NCI-H146 (cell line): ENCODE measurements around the gene SLC46A3.
A peak's percentile ranks its signal among the peaks of the same experiment; 100 is the strongest.
"Not testable (repeated sequence)": the region's sequence is repeated elsewhere in the genome, so short reads cannot be mapped to it uniquely, and the experiment has no call there.

Experiments used
- DNase-seq: peaks from one replicate; lab custom pipeline; 2025; lab: John Stamatoyannopoulos, UW

Gene SLC46A3

DNA sequence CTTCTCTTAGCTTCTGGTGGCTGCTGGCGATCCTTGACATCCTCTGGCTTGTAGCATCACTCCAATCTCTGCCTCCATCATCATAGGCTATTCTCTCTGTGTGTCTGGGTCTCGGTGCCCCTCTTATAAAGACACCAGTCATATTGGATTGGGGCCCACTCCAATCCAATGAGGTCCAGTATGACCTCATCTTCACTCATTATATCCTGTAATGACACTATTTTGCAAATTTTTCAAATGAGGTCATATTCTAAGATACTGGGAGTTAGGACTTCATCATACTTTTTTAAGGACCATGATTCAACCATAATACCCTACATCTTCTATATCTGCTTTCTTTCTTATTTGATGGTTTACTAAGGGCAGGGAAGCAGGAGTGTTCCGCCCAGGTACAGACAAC, 12.0 kb upstream of the SLC46A3 start:
- DNase-seq: no peak

DNA sequence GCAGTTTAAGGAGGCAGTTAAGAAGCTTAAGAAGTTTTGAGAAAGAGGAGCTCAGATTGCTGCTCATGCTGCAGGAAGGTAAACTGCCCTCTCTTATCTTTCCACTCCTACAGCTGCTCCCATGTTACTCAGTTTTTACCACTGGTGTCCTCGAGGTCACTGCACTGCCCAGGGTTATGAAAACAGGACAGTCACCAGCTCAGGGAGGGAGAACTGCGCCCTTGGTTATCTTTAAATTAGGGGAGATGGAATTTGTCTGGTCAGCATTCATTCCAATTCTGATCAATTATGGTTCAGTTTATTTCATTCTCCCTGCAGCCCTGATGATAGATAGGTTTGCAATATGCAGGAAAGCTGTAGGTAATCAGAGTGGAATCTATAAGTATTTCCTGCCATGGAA, 10.8 kb upstream of the SLC46A3 start:
- DNase-seq: no peak

DNA sequence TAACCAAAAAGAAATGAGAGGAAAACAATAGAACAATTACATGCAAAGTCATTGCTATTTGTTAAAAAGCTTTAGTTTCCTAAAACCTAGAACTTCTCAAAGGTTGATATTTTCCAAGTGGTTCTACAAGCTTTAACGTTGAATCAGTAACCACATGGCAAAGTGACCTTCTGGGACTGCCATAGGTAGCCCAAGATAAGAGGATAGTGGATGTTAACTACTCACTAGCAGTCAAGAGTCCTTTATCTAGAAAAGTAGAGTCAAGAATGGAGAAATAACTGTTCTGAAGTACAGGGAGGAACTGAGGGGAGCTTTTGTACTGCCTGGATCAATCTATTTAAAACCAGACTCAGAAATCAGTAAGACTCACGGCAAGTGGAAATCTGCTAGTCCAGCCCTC, 9.9 kb upstream of the SLC46A3 start:
- DNase-seq: no peak

DNA sequence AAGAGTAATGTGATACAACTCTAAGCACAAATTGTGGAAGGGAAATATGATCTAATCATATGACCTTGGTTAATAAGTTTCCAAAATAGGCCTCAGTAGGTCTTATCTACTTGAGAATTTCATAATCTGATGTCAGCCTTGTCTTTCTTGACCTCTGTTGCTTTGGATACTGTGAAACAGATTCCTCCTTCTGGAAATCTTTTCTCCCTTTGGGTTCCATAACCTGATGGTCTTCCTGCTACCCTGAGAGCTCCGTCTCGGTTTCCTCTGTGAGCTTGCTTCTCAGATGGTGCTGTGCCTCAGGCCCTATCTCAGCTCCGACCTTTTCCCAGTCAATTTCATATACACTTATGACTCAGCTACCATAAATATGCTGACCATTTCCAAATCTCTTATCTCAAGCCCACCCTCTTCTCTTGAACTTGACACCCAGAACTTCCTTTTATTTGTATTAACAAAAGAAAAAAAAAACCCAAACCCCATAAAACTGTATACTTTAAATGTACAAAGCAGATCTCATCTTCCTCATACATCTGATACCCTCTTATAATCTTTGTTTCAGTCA, 6.4 kb upstream of the SLC46A3 start:
- no peak for DNase-seq

DNA sequence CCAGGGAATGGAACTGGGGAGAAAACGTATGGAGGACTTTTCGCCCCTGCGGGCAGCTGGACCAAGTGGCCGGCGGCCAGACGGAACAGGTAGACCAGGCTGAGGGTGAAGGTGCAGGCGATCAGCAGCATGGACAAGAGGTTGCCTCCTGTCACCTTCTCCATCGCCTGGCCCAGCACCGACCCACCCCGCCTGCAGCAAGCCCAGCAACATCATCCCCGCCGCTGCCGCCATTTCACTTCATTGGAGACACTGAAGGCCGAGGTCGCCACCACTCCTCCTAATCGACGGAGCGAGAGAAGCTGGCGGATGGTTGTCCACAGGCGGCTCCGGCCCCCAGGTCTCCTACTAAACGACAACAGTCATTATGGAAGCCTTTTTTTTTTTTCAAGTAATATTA, 5.0 kb upstream of the SLC46A3 start:
- no peak for DNase-seq

DNA sequence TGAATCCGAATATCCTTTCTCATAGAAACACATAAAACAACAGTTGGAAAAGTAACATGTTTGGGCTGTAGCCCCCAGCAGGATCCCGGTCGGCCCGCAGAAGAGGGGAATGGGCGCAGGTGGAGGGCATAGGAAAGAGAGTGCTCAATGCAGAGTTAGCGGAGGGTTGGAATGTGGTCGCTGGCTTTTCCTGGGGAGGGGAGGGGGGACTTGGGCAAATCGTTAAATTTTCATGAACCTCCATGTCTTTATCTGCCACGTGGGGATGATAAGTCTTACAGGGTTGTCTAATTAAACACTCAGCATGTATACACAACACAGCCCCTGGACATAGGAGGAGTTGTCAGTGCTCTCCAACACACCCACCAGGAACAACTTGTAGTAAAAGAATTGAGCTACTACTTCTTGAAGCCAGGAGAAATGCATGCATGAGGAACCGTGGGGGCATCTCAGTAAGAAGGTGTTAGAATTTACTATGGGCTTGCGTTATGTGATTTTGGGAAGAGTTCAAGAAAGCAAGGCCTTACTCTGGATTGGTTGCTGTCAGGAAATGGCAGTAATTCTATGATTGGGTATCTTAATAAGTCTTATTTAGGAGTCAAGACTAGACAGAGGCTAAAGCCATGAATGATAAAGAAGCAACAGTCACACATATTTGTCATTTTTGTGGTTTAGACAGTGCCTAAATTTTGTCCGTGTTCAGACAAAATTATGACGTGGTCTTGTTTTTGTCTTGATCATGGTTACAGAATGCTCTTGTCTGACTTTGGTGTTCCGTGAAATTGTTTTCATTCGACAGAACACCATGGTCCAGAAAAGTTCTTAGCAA, 671 bp upstream of the SLC46A3 start:
- DNase-seq: no peak

DNA sequence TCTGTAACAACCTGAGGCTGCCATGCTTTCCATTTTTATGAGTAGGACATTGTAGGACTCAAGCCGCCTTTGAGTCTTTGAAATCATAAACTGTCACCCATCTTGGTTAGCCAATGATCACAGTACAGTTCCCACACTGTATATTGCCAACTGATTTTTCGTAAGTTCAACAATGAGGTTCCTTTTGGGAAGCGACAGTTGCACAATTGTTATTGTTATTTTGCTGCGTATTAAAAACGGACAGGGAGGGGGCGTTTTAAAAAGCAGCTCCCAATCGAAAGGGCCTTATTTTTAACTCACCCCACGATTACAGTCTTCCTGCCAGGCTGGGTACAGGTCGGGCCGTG, 601 bp downstream of the SLC46A3 start:
- no peak for DNase-seq

DNA sequence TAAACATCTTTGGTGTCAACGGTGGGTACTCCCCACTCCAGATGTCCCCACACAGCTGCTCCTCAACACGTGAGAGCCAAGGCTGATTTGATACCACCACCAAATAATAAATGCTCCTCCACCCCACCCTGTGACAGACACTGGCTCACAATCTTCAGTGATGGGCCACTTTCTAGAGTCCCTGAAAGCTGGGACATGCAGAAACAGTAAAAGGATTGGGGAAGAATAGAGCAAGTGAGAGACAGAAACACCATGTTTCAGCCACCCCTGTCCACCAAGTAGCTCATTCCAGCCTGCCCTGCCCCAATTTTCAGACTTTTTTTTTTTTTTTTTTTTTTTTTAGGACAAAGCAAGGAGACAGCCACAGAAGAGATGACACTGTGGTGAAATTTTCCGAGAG, 1.6 kb downstream of the SLC46A3 start:
- no peak for DNase-seq

DNA sequence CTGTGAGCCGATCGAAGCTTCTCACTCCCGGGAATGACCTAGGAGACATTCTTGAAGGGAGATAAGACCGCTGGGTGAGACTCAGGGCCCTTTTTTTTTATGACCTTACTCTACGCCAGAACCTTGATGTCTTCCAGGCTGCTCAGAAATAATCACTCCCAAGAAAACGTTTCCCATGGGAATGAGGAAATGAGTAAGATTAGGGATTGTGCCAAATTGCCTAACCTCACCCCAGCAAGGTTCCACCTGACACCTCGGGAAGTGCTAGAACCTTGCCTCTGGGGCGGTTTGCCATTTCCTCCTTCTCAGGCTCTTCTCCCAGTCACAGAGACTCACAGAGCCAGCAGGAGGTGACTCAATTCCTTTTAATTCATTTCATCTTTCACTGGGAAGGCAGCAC, 2.3 kb downstream of the SLC46A3 start:
- no peak for DNase-seq

DNA sequence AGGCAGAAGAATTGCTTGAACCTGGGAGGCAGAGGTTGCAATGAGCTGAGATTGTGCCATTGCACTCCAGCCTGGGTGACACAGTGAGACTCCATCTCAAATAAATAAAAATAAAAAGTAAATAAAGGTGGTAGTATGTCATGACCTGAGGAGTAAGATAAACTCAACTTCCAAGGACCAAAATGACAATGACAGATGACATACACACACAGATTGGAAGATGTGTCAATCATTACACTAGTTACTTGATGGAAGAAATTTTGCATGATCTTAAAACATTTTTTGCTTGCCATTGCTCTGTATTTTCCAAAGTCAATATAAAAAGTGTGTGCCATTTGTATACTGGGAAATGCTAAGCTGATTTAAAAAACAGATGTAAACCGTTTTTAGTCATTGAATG, 4.1 kb downstream of the SLC46A3 start:
- no peak for DNase-seq

DNA sequence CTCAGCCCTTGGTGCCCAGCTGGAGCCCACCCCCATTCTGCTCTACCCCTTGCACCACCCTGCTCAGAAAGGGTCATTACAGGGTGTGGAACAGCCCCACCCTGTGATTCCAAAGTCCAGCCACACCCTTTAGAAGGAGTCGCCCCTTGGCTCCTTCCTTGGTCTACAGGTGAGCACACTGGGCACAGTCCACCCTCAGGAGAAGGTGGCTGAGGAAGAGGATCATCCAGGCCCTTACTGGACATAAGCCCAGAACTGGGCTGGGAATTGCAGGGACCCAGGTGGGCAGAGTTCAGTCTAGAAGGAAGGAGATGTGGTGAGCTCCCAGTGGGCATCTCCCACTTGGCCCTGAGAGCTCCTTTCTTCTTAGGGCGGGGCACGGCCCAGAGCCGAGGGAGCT, 8.6 kb downstream of the SLC46A3 start:
- no peak for DNase-seq

DNA sequence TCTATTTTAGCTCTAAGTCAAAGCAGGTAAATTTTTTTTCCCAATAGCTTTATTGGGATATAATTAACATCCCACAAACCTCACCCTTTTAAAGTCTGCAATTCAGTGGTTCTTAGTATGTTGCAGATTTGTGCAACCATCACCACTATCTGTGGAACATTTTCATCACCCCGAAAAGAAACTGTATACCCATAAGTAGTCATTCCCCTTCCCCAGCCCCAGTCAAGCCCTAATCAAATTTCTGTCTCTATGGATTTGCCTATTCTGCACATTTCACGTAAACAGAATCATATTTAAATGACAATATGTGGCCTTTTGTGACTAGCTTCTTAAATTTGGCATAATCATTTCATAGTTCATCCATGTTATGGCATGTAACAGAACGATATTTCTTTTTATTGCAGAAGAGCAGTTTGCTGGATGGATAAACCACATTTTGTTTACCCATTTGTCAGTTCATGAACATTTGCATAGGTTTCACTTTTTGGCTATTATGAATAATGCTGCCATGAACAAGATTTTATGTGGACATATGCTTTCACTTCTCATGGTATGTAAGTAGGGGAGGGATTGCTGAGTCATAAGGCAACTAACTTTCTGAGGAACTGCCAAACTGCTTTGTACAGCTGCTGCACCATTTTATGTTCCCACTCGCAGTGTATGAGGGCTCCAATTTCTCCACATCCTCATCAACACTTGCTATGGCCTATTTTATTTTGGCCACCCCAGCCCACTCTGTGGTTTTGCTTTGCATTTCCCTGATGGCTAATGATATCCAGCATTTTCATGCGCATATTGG, 10.9 kb downstream of the SLC46A3 start:
- no peak for DNase-seq

DNA sequence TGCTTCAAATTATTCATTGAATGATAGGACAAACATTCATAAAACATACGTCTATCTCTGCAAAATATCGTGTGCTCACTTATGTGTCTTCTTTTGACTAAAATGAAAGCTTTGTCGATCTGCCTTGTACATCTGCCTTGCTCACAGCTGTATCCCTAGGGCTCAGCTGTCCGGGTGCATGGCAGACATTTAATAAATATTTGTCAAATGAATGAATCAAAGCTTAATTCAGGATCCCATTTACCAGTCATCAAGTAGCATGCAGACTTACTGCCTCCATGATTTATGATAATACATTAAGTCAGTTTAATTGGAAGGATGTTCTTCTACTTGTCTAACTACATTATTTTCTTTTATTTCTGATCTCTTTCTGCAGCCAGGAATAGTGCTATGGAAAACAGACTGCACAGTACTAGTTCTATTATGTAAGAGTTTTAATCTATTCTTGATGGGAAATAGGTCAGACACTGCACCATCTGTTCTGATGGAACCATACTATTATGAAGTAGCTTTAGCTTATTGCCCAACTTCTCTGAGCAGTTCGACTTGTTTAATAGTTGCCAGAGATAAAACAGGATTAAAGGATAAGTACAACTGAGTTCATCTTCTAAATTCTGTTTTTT, 13.2 kb downstream of the SLC46A3 start:
- no peak for DNase-seq

DNA sequence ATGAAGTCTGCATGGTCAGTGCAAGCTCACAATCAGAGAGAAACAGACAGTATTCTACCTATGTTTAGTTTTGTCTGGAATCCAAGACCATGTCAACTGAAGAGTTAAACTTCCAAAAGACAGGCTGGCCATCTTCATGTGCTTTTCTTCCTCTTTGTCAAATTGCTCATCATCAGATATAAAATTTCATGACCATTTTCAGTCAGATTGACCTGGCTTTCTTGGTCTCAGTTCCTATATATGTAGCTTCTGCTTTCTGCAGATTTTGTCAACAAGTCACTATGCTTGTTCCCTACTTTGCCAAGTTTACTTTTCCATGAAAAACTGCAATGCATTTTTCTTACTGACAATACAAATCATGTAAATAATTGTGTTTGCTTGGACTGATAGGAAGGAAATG, 13.9 kb downstream of the SLC46A3 start:
- no peak for DNase-seq

DNA sequence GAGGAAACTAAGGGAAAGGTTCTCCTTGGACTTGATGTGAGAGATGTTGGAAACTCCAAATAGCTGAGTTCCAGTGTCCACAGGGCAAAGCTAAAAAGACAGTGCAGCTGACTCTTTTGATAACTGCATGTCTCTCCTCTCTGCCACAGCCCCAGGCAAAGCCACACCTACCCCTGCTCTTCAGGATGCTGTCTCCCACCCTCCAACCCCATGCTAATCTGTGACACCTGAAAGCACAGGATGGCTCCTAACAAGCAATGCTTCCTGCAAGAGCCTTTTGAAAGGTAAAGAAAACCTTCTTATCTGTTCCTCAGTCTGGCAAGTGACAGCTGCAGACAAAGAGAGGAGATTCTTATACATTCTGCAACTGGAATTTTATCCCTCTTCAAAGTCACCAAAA, 14.5 kb downstream of the SLC46A3 start:
- DNase-seq: no peak

DNA sequence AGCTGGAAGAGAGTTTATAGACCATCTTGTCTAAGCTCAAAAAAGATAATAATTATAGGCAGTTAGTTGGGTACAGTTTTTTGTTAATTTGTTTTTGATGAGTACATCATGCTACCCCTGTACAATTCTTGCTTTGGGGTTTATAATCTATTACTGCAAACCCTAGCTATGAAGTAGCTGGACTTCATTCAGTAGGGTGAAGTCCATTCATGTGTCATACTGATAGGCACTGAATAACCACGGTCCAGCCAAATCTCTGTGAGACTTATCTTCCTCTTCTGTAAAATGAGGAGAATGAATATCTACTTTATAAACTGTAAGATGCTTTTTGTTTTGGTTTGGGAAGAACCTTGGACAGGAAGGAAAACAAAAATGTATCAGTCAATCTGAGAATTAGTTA, 19.5 kb downstream of the SLC46A3 start:
- no peak for DNase-seq

DNA sequence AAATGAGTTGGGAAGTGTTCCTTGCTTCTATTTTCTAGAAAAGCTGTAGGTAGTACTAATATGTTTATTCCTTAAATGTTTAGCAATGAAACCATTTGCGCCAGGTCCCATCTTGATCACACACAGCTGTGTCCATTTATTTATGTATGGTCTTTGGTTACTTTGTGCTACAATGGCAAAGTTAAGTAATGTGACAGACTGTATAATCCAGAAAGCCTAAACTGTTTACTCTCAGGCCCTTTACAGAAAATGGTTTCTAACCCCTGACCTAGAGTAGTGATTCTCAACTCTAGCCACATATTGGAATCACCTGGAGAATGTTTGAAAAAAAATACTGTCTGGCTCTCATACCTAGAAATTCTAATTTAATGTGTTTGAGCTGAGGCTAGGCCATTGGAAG, 21.3 kb downstream of the SLC46A3 start:
- DNase-seq: no peak

DNA sequence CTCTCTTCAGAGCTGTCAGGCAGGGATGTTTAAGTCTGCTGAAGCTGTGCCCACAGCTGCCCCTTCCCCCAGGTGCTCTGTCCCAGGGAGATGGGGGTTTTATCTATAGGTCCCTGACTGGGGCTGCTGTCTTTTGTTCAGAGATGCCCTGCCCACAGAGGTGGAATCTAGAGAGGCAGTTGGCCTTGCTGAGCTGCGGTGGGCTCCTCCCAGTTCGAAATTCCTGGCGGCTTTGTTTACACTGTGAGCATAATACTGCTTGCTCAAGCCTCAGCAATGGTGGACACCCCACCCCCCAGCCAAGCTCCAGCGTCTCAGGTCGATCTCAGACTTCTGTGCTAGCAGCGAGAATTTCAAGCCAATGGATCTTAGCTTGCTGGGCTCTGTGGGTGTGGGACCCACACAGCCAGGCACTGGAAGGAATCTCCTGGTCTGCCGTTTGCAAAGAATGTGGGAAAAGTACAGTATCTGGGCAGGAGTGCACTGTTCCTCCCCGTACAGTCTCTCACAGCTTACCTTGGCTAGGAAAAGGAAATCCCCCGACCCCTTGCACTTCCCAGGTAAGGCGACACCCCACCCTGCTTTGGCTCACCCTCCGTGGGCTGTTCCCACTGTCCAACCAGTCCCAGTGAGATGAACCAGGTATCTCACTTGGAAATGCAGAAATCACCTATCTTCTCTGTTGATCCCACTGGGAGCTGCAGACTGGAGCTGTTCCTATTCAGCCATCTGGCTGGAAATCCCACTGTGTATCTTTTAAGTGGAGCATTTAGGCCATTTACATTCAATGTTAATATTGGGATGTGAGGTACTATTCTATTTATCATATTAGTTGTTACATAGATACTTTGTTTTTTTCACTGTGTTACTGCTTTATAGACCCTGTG, 24.9 kb downstream of the SLC46A3 start:
- DNase-seq: peak; percentile 38

DNA sequence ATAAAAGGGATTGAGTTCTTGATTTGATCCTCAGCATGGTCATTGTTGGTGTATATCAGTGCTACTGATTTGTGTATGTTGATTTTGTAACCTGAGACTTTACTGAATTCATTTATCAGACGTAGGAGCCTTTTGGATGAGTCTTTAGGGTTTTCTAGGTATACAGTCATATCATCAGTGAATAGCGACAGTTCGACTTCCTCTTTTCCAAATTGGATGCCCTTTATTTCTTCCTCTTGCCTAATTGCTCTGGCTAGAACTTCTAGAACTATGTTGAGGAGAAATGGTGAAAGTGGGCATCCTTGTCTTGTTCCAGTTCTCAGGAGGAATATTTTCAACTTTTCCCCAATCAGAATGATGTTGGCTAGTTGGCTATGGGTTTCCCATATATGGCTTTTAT, 32.9 kb downstream of the SLC46A3 start:
- DNase-seq: no peak

DNA sequence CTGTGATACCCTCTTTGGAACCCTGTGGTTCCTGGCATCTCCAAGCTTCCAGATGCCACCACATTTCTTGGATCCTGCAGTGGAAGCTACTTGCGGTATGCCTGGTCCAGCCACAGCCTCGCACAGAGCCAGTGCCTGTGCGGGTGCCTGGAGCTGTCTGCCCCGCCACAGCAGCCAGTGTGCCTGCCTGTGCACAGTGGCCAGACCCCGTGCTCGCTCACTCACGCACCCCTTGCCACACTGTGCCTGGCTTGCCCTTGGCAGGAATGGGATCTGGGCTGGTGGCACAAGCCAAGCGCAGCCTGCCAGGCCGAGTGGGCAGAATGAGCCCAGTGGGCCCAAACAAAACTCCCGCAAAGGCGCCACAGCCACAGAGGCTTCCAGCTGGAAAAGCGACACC, 33.7 kb downstream of the SLC46A3 start:
- DNase-seq: no peak

DNA sequence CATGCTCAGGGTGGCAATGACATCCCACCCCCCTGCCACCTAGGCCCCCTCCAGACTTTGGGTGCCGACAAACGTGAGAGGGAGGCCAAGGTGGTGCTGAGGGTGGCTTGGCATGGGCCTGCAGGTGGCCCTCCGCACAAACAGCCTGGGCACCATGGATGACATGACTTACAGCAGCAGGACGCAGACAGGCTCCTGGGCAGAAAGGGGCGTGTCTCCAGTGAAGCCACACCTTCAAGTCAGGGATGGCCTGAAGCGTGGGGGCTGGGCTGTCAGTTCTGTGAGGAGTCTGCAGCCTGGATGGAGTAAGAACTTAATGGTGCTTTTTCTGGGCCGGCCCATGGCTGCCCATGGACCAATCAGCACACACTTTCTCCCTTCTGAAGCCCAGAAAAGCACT, 34.5 kb downstream of the SLC46A3 start:
- DNase-seq: peak; percentile 2

DNA sequence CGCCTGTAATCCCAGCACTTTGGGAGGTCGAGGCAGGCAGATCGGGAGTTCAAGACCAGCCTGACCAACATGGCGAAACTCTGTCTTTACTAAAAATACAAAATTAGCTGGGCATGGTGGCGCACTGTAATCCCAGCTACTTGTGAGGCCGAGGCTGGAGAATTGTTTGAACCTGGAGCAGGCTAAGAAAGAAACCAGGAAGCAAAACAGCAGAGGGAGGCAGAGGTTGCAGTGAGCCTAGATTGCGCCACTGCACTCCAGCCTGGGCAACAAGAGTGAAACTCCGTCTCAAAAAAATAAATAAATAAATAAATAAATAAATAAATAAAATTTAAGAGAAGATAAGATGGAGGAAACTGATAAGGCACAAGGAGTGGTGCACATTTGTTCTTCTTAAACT, 35.6 kb downstream of the SLC46A3 start:
- not testable (repeated sequence) for DNase-seq
